ENCODE data around the gene UBE2U.
A peak's percentile ranks its signal among the peaks of the same experiment; 100 is the strongest.

- TF ChIP-seq, protein P1, sequence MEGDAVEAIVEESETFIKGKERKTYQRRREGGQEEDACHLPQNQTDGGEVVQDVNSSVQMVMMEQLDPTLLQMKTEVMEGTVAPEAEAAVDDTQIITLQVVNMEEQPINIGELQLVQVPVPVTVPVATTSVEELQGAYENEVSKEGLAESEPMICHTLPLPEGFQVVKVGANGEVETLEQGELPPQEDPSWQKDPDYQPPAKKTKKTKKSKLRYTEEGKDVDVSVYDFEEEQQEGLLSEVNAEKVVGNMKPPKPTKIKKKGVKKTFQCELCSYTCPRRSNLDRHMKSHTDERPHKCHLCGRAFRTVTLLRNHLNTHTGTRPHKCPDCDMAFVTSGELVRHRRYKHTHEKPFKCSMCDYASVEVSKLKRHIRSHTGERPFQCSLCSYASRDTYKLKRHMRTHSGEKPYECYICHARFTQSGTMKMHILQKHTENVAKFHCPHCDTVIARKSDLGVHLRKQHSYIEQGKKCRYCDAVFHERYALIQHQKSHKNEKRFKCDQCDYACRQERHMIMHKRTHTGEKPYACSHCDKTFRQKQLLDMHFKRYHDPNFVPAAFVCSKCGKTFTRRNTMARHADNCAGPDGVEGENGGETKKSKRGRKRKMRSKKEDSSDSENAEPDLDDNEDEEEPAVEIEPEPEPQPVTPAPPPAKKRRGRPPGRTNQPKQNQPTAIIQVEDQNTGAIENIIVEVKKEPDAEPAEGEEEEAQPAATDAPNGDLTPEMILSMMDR (IDR thresholded peaks at IDR 0.05 in 2 of 3, conservative IDR thresholded peaks at IDR 0.05 in 1 of 3; ENCODE audit: control insufficient read depth in 2 of 3, extremely low read depth in 1 of 3, insufficient read depth in 1 of 3, low read depth in 3 of 3, low read length in 3 of 3): no peak
- no peak for TF ChIP-seq EZH2 (IDR thresholded peaks at IDR 0.05; ENCODE audit: borderline replicate concordance, control insufficient read depth, low read depth, low read length)
- TF ChIP-seq, protein P2, sequence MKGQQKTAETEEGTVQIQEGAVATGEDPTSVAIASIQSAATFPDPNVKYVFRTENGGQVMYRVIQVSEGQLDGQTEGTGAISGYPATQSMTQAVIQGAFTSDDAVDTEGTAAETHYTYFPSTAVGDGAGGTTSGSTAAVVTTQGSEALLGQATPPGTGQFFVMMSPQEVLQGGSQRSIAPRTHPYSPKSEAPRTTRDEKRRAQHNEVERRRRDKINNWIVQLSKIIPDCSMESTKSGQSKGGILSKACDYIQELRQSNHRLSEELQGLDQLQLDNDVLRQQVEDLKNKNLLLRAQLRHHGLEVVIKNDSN (IDR thresholded peaks at IDR 0.05; ENCODE audit: borderline replicate concordance, extremely low read length, insufficient read depth, low read depth, low read length): no peak
- no peak for TF ChIP-seq FOS (IDR thresholded peaks at IDR 0.05; ENCODE audit: borderline replicate concordance, extremely low read depth, insufficient read length)
- no peak for TF ChIP-seq GABPA (IDR thresholded peaks at IDR 0.05; ENCODE audit: low read depth)
- TF ChIP-seq SREBF1 (IDR thresholded peaks at IDR 0.05; ENCODE audit: low read length): no peak
- TF ChIP-seq POLR2AphosphoS5 (IDR thresholded peaks at IDR 0.05; ENCODE audit: low read length): no peak
- peak; percentile 45 for TF ChIP-seq IKZF1 (conservative IDR thresholded peaks at IDR 0.05)
- TF ChIP-seq IRF3 (IDR thresholded peaks at IDR 0.05): no peak
These were observed 31.6 kb upstream of the UBE2U start for GRCh38 chr1:64171797-64172281.

Data from GM12878 (cell line).